ENCODE data around the gene FAIM2. TPM values are rescaled to one million over a fixed set of nuclear protein-coding genes. Genes with fewer than 3 reads are reported as not detected.
A peak's percentile ranks its signal among the peaks of the same experiment; 100 is the strongest.

Gene FAIM2
- polyA plus RNA-seq, 2 of the 4 experiments (the other 2 are of a cell fraction): 0.23 TPM; not detected in 1

DNA sequence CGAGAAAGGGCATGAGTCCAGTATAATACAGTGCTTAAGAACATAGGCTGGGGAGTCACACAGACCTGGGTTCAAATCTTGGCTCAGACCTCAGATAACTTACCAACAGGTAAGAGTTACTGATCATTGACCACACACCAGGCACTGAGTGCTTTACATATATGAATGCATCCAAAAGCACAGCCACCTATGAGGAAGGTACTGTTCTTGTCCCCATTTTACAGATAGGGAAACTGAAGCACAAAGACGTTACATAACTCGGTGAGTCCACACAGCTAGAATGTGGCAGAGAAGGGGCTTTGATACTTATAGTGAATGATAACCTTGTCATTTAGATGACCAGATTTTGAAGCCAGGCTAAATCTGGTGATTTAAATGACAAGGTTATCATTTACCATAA, 27.6 kb downstream of the FAIM2 start:
- Histone ChIP-seq H3K4me1 (no peaks in the 10 kb centered on the region), H3K4me3 (no peak overlapping the region), H3K4me2 (no peak overlapping the region), H3K27ac (no peak overlapping the region), H3K9me3 (peaks cover 7% of the 10 kb centered on the region; the same call in 1 of the 3 replicates)
- TF ChIP-seq, protein P1, sequence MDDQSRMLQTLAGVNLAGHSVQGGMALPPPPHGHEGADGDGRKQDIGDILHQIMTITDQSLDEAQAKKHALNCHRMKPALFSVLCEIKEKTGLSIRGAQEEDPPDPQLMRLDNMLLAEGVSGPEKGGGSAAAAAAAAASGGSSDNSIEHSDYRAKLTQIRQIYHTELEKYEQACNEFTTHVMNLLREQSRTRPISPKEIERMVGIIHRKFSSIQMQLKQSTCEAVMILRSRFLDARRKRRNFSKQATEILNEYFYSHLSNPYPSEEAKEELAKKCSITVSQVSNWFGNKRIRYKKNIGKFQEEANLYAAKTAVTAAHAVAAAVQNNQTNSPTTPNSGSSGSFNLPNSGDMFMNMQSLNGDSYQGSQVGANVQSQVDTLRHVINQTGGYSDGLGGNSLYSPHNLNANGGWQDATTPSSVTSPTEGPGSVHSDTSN (IDR thresholded peaks at IDR 0.05): no peak
- ATAC-seq (no peak), FAIRE-seq (no peak), DNase-seq (ENCODE audit: low read depth in 1 of 2, low spot score in 1 of 2) (no peak)
- WGBS (ENCODE audit: missing lambda C conversion rate): 73% methylated on average over 3 of the region's 3 CpGs
- ChIA-PET CTCF (interaction anchor here (0.8 to 1.3 kb wide), 3 partner anchors 9 to 91 kb away, joined by 3 to 4 read pairs (median 3); no protein-coding TSS in a partner anchor), POLR2A (no interaction called here)

GRCh38 chr12:49875115-49875720, 28.5 kb downstream of the FAIM2 start:
- Histone ChIP-seq H3K27ac (no peak overlapping the region), H3K4me1 (no peaks in the 10 kb centered on the region), H3K4me2 (no peak overlapping the region), H3K4me3 (no peak overlapping the region), H3K9me3 (peaks cover 7% of the 10 kb centered on the region; the same call in 1 of the 3 replicates)
- no peak for ATAC-seq
- ChIA-PET POLR2A (no interaction called here), CTCF (interaction anchor here (1.0 to 1.7 kb wide), 2 partner anchors 9 to 92 kb away, joined by 4 to 5 read pairs; no protein-coding TSS in a partner anchor)
- TF ChIP-seq, protein P2, sequence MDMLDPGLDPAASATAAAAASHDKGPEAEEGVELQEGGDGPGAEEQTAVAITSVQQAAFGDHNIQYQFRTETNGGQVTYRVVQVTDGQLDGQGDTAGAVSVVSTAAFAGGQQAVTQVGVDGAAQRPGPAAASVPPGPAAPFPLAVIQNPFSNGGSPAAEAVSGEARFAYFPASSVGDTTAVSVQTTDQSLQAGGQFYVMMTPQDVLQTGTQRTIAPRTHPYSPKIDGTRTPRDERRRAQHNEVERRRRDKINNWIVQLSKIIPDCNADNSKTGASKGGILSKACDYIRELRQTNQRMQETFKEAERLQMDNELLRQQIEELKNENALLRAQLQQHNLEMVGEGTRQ (IDR thresholded peaks at IDR 0.05): no peak
- TF ChIP-seq CHD4 (IDR thresholded peaks at IDR 0.05; ENCODE audit: borderline replicate concordance) (no peak), MAFK (IDR thresholded peaks at IDR 0.05; ENCODE audit: partially characterized antibody) (no peak), RCOR1 (IDR thresholded peaks at IDR 0.05; ENCODE audit: low read depth, low read length) (no peak), HES2 (IDR thresholded peaks at IDR 0.05) (no peak), NR3C1 (IDR thresholded peaks at IDR 0.05) (no peak), EHF (CRISPR knock-in tag; IDR thresholded peaks at IDR 0.05) (no peak), HOXB5 (CRISPR knock-in tag; IDR thresholded peaks at IDR 0.05) (no peak), CHD2 (IDR thresholded peaks at IDR 0.05; ENCODE audit: low read length, partially characterized antibody) (no peak), ZFP36 (IDR thresholded peaks at IDR 0.05; ENCODE audit: borderline replicate concordance, partially characterized antibody) (no peak), CBX2 (IDR thresholded peaks at IDR 0.05; ENCODE audit: borderline replicate concordance, low read depth) (no peak), HEYL (CRISPR knock-in tag; IDR thresholded peaks at IDR 0.05) (no peak), NPAS2 (CRISPR knock-in tag; IDR thresholded peaks at IDR 0.05; ENCODE audit: borderline replicate concordance) (no peak), NFE2L2 (conservative IDR thresholded peaks at IDR 0.05; ENCODE audit: low read length) (no peak)
- TF ChIP-seq, protein P3, sequence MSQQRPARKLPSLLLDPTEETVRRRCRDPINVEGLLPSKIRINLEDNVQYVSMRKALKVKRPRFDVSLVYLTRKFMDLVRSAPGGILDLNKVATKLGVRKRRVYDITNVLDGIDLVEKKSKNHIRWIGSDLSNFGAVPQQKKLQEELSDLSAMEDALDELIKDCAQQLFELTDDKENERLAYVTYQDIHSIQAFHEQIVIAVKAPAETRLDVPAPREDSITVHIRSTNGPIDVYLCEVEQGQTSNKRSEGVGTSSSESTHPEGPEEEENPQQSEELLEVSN (IDR thresholded peaks at IDR 0.05; ENCODE audit: borderline replicate concordance, low read depth): no peak
- TF ChIP-seq, protein P4, sequence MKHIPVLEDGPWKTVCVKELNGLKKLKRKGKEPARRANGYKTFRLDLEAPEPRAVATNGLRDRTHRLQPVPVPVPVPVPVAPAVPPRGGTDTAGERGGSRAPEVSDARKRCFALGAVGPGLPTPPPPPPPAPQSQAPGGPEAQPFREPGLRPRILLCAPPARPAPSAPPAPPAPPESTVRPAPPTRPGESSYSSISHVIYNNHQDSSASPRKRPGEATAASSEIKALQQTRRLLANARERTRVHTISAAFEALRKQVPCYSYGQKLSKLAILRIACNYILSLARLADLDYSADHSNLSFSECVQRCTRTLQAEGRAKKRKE (CRISPR knock-in tag; IDR thresholded peaks at IDR 0.05; ENCODE audit: low read depth): no peak
- DNase-seq (ENCODE audit: low read depth in 1 of 2, low spot score in 1 of 2): no peak
- WGBS (ENCODE audit: missing lambda C conversion rate): 81% methylated on average over 9 of the region's 9 CpGs
- no peak for FAIRE-seq

DNA sequence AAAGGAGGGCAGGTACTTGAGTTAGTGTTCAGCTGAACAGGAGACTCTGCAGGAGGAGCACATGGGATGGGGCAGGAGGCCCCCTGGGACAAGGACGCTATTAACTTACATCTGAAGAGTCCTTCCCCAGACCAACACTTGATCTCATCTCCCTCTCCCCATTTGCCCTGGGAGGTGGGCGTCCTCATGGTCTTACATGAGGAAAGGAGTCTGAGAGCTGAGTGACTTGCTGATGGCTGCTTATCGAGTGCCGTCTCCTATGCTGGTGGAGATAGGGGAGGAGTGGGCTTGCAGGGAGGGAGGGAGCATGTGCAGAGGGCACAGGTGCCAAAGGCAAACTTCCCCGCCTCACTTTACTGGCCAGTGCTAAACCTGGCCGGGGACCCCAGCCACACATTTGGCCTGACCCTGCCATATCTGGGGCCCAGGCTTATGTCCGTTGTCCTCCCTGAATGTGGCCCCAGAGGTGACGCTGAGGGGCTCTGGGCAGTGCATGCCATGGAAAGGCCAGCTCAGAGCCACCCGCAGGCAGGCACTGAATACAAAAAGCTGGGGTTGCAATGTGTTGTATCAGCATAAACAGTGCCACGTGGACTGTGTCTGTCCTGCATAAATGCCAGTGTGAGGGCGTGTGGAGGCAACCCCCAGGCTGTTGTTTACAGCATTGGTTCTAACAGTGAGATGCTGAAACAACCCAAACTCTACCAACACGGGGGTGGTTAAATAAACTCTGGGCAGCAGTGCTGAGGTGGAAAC, 29.4 kb downstream of the FAIM2 start:
- no peaks in the 10 kb centered on the region for H3K4me1 ChIP-seq

More for the DNA sequence above, 29.4 kb downstream of the FAIM2 start:
- ChIA-PET POLR2A (no interaction called here), CTCF (interaction anchor here (1.0 to 1.7 kb wide), 3 partner anchors 8 to 93 kb away, joined by 4 to 5 read pairs (median 4); no protein-coding TSS in a partner anchor)
- no peak for TF ChIP-seq CHD2 (IDR thresholded peaks at IDR 0.05; ENCODE audit: low read length, partially characterized antibody)
- TF ChIP-seq MAFK (IDR thresholded peaks at IDR 0.05; ENCODE audit: partially characterized antibody): peak; percentile 80
- no peak for TF ChIP-seq KDM5A (IDR thresholded peaks at IDR 0.05)
- TF ChIP-seq TP53 (CRISPR knock-in tag; IDR thresholded peaks at IDR 0.05): no peak
- TF ChIP-seq, protein P1 (IDR thresholded peaks at IDR 0.05): no peak
- FAIRE-seq: no peak
- no peak for DNase-seq (ENCODE audit: low read depth in 1 of 2, low spot score in 1 of 2)
- Histone ChIP-seq H3K27ac (no peak overlapping the region), H3K9me3 (peaks cover 5% of the 10 kb centered on the region; the same call in 1 of the 3 replicates), H3K4me2 (no peak overlapping the region), H3K4me3 (no peak overlapping the region)
- peak in 1 of 2 experiments; percentile 24; a peak in 1 of 6 replicates for ATAC-seq
- WGBS (ENCODE audit: missing lambda C conversion rate): 50% methylated on average over 12 of the region's 12 CpGs

Measured in A549 (cell line).